WTC11 (cell line): ENCODE measurements around the gene NCF4. TPM values are rescaled to one million over a fixed set of nuclear protein-coding genes. Genes with fewer than 3 reads are reported as not detected.
A peak's percentile ranks its signal among the peaks of the same experiment; 100 is the strongest.

Source experiments
- ATAC-seq: fragments of 200-7000 bp; cut with Tn5 transposase; 2 replicates; pipeline ENCODE4 v1.10.0; 2021; ENCODE audit warnings: mild to moderate bottlenecking, moderate library complexity
- CTCF ChIA-PET: fragments of 300-600 bp; sonication (Branson Sonifier 250); formaldehyde crosslinking; loops from one replicate; lab custom pipeline; 2021; ENCODE audit warnings: antibody characterized with exemption; lab: Charles Lee
- POLR2A ChIA-PET: fragments of 350-600 bp; sonication (Branson Sonifier 250); formaldehyde crosslinking; loops from one replicate; lab custom pipeline; 2021; ENCODE audit warnings: antibody characterized with exemption; lab: Charles Lee
- DNase-seq: peaks from one replicate; pipeline ENCODE4 v3.0.0; 2021; ENCODE audit warnings: low spot score
- H3K27ac Mint-ChIP-seq: 2 replicates; pipeline ENCODE4 v1.8.0; 2021; ENCODE audit warnings: mixed read lengths
- H3K27me3 Mint-ChIP-seq: 2 replicates; pipeline ENCODE4 v1.8.0; 2021; ENCODE audit warnings: low read depth, mild to moderate bottlenecking, moderate library complexity, mixed read lengths
- H3K36me3 Mint-ChIP-seq: 2 replicates; pipeline ENCODE4 v1.8.0; 2021; ENCODE audit warnings: mixed read lengths
- H3K4me1 Mint-ChIP-seq: 2 replicates; pipeline ENCODE4 v1.8.0; 2022; ENCODE audit warnings: mixed read lengths
- H3K4me3 Mint-ChIP-seq: 2 replicates; pipeline ENCODE4 v1.8.0; 2021; ENCODE audit warnings: mild to moderate bottlenecking, moderate library complexity, mixed read lengths
- H3K9me3 Mint-ChIP-seq: 2 replicates; pipeline ENCODE4 v1.8.0; 2021; ENCODE audit warnings: mixed read lengths
- ATF1 ChIP-seq: sonication (generic); formaldehyde crosslinking; IDR thresholded peaks from 2 replicates; pipeline ENCODE4 v1.8.1; 2023; ENCODE audit warnings: mild to moderate bottlenecking, moderate library complexity, missing genetic modification reagents
- CREM ChIP-seq: sonication (generic); formaldehyde crosslinking; IDR thresholded peaks from 2 replicates; pipeline ENCODE4 v1.8.1; 2022; ENCODE audit warnings: mild to moderate bottlenecking, missing genetic modification reagents, moderate library complexity
- E2F5 ChIP-seq: sonication (generic); formaldehyde crosslinking; IDR thresholded peaks from 2 replicates; pipeline ENCODE4 v1.8.1; 2022; ENCODE audit warnings: mild to moderate bottlenecking, moderate library complexity, missing genetic modification reagents
- EMX1 ChIP-seq: fragments of 250-450 bp; sonication (Bioruptor Pico); IDR thresholded peaks from 2 replicates; pipeline ENCODE4 v1.8.0; 2021; ENCODE audit warnings: mild to moderate bottlenecking
- FOXP1 ChIP-seq: sonication (generic); formaldehyde crosslinking; IDR thresholded peaks from 2 replicates; pipeline ENCODE4 v1.8.0; 2022; ENCODE audit warnings: missing genetic modification reagents, mild to moderate bottlenecking, moderate library complexity, borderline replicate concordance
- GTF2I ChIP-seq: fragments of 250-450 bp; sonication (Bioruptor Pico); conservative IDR thresholded peaks from 2 replicates; pipeline ENCODE4 v1.4.0; 2021; ENCODE audit warnings: mild to moderate bottlenecking
- IRF2 ChIP-seq: sonication (generic); formaldehyde crosslinking; IDR thresholded peaks from 2 replicates; pipeline ENCODE4 v1.8.0; 2022; ENCODE audit warnings: low read depth, missing genetic modification reagents, borderline replicate concordance
- NR1H2 ChIP-seq: sonication (generic); formaldehyde crosslinking; IDR thresholded peaks from 2 replicates; pipeline ENCODE4 v1.9.0; 2021; ENCODE audit warnings: mild to moderate bottlenecking, moderate library complexity, missing genetic modification reagents
- NR3C1 ChIP-seq: sonication (generic); formaldehyde crosslinking; conservative IDR thresholded peaks from 2 replicates; pipeline ENCODE4 v1.8.1; 2023; ENCODE audit warnings: low read depth, mild to moderate bottlenecking, missing genetic modification reagents
- OVOL2 ChIP-seq: fragments of 250-450 bp; sonication (Bioruptor Pico); IDR thresholded peaks from 2 replicates; pipeline ENCODE4 v1.9.0; 2021; ENCODE audit warnings: mild to moderate bottlenecking, borderline replicate concordance
- SP1 ChIP-seq: sonication (generic); formaldehyde crosslinking; conservative IDR thresholded peaks from 2 replicates; pipeline ENCODE4 v1.8.1; 2022; ENCODE audit warnings: missing genetic modification reagents
- TEAD4 ChIP-seq: sonication (generic); formaldehyde crosslinking; IDR thresholded peaks from 2 replicates; pipeline ENCODE4 v1.8.0; 2022; ENCODE audit warnings: mild to moderate bottlenecking, missing genetic modification reagents
- ZNF121 ChIP-seq: sonication (generic); formaldehyde crosslinking; IDR thresholded peaks from 2 replicates; pipeline ENCODE4 v1.8.0; 2023; ENCODE audit warnings: missing genetic modification reagents
- ZNF138 ChIP-seq: sonication (generic); formaldehyde crosslinking; conservative IDR thresholded peaks from 2 replicates; pipeline ENCODE4 v1.8.1; 2022; ENCODE audit warnings: mild to moderate bottlenecking, moderate library complexity, missing genetic modification reagents
- ZNF423 ChIP-seq: fragments of 250-450 bp; sonication (Bioruptor Pico); IDR thresholded peaks from 2 replicates; pipeline ENCODE4 v2.1.2; 2022; ENCODE audit warnings: mild to moderate bottlenecking, moderate library complexity
- ZNF425 ChIP-seq: fragments of 250-450 bp; sonication (Bioruptor Pico); conservative IDR thresholded peaks from 2 replicates; pipeline ENCODE4 v1.9.0; 2021; ENCODE audit warnings: mild to moderate bottlenecking
- total RNA-seq: library from RNA; stranded (reverse); gene quantifications from 3 replicates; pipeline ENCODE4 v1.2.3, GENCODE V29; 2021
- TF ChIP-seq, protein P1 (sequence below): fragments of 250-450 bp; sonication (Bioruptor Pico); IDR thresholded peaks from 2 replicates; pipeline ENCODE4 v2.1.2; 2022; ENCODE audit warnings: mild to moderate bottlenecking, moderate library complexity
- TF ChIP-seq, protein P2 (sequence below): sonication (generic); formaldehyde crosslinking; IDR thresholded peaks from 2 replicates; pipeline ENCODE4 v1.8.1; 2022; ENCODE audit warnings: mild to moderate bottlenecking, missing genetic modification reagents, moderate library complexity, borderline replicate concordance

The NCF4 gene
- total RNA-seq, 1 experiment from 2014 or later, result not detected

DNA sequence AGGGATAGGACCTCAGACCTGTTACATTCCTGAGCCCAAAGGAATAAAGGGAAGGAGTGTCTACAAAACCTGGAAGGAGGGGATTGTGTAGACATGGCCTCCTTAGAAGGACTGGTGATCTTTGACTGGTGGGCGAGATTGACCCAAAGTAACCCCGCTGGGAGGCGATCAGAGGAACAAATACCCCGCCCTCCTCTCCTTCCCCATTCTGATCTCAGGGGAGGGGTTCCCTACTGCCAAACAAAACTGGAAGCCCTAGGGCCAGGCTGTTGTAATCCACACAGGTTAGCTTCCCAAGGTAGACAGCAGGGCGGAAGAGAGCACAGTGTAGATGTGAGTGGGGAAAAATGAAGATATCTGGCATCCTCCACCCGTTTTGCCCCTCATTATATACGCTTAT lies 24.7 kb downstream of the NCF4 start:
- no peak for DNase-seq
- H3K27me3 Mint-ChIP-seq, result peaks cover 3% of the 10 kb centered on the region; the same call in 1 of the 2 replicates
- H3K36me3 Mint-ChIP-seq, result peaks cover 12% of the 10 kb centered on the region
- peaks cover 25% of the 10 kb centered on the region for H3K9me3 Mint-ChIP-seq
- CTCF ChIA-PET, result interaction anchor here (1.3 to 1.8 kb wide), 2 partner anchors 29 to 92 kb away, joined by 7 to 9 read pairs; no protein-coding TSS in a partner anchor
- H3K4me1 Mint-ChIP-seq, result peaks cover 15% of the 10 kb centered on the region
- TF ChIP-seq, protein P1, sequence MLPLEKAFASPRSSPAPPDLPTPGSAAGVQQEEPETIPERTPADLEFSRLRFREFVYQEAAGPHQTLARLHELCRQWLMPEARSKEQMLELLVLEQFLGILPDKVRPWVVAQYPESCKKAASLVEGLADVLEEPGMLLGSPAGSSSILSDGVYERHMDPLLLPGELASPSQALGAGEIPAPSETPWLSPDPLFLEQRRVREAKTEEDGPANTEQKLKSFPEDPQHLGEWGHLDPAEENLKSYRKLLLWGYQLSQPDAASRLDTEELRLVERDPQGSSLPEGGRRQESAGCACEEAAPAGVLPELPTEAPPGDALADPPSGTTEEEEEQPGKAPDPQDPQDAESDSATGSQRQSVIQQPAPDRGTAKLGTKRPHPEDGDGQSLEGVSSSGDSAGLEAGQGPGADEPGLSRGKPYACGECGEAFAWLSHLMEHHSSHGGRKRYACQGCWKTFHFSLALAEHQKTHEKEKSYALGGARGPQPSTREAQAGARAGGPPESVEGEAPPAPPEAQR, result no peak
- TF ChIP-seq GTF2I (CRISPR knock-in tag), result no peak
- TF ChIP-seq, all 79 proteins: peak for 0
- peak; percentile 86 for ATAC-seq
- Mint-ChIP-seq H3K27ac (no peak overlapping the region), H3K4me3 (no peak overlapping the region)
- POLR2A ChIA-PET, result no interaction called here

DNA sequence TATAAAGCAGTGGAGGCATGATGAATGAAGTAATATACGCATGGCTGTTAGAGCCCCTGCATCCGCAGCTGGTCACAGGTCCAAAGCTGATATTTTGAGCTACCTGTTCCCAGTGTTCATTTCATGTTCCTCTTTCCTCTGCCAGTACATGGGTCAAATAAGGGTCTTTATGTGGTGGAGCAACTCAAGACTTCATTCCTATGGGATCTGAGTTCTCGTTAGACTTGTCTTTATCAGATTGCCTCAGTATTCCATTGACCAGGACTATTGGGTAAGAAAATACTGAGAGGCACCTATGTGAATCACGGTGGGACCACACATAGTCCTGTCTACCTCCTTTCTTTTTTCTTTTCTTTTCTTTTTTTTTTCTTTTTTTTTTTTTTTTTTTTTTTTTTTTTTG lies 25.2 kb downstream of the NCF4 start:
- DNase-seq (no peak), ATAC-seq (no peak)
- CTCF ChIA-PET, result interaction anchor here (0.6 to 1.8 kb wide), 2 partner anchors 29 to 33 kb away, joined by 6 to 9 read pairs; no protein-coding TSS in a partner anchor
- POLR2A ChIA-PET, result no interaction called here
- Mint-ChIP-seq H3K27ac (no peak overlapping the region), H3K4me3 (no peak overlapping the region), H3K27me3 (peaks cover 3% of the 10 kb centered on the region; the same call in 1 of the 2 replicates), H3K9me3 (peaks cover 21% of the 10 kb centered on the region), H3K4me1 (peaks cover 15% of the 10 kb centered on the region), H3K36me3 (peaks cover 10% of the 10 kb centered on the region)
- no peak for TF ChIP-seq IRF2 (CRISPR knock-in tag)
- TF ChIP-seq OVOL2 (CRISPR knock-in tag), result no peak
- no peak for TF ChIP-seq ZNF425 (CRISPR knock-in tag)
- no peak for TF ChIP-seq EMX1 (CRISPR knock-in tag)
- no peak for TF ChIP-seq ATF1
- no peak for TF ChIP-seq ZNF138 (CRISPR knock-in tag)
- no peak for TF ChIP-seq FOXP1 (CRISPR knock-in tag)
- no peak for TF ChIP-seq ZNF423 (CRISPR knock-in tag)

GRCh38 chr22:36887162-36887561 lies 26.4 kb downstream of the NCF4 start:
- H3K27me3 Mint-ChIP-seq, result peaks cover 4% of the 10 kb centered on the region; the same call in 1 of the 2 replicates
- ChIA-PET CTCF (interaction anchor here (1.8 kb wide), 1 partner anchor 30 kb away, joined by 9 read pairs; no protein-coding TSS in a partner anchor), POLR2A (no interaction called here)
- no peak overlapping the region for H3K27ac Mint-ChIP-seq
- no peak for DNase-seq
- TF ChIP-seq SP1 (CRISPR knock-in tag), result no peak
- no peak for ATAC-seq
- H3K4me3 Mint-ChIP-seq, result no peak overlapping the region
- H3K4me1 Mint-ChIP-seq, result peaks cover 15% of the 10 kb centered on the region
- 0 out of 2 replicates have a peak, but pooled peaks cover 2% of the 10 kb centered on the region for H3K36me3 Mint-ChIP-seq
- peaks cover 10% of the 10 kb centered on the region for H3K9me3 Mint-ChIP-seq

GRCh38 chr22:36891646-36892045 lies 30.8 kb downstream of the NCF4 start:
- CTCF ChIA-PET, result interaction anchor here (1.8 kb wide), 1 partner anchor 86 kb away, joined by 8 read pairs; no protein-coding TSS in a partner anchor
- POLR2A ChIA-PET, result no interaction called here
- Mint-ChIP-seq H3K4me3 (no peak overlapping the region), H3K4me1 (no peaks in the 10 kb centered on the region), H3K36me3 (peaks cover 17% of the 10 kb centered on the region), H3K27ac (no peak overlapping the region), H3K27me3 (peaks cover 24% of the 10 kb centered on the region), H3K9me3 (peaks cover 24% of the 10 kb centered on the region)
- ATAC-seq, result no peak
- DNase-seq, result no peak
- TF ChIP-seq ZNF121 (CRISPR knock-in tag) (no peak), TEAD4 (CRISPR knock-in tag) (no peak), ZNF425 (CRISPR knock-in tag) (no peak), CREM (no peak), NR3C1 (CRISPR knock-in tag) (no peak), NR1H2 (CRISPR knock-in tag) (no peak), E2F5 (CRISPR knock-in tag) (no peak)
- TF ChIP-seq, protein P1, result no peak
- TF ChIP-seq, protein P2, sequence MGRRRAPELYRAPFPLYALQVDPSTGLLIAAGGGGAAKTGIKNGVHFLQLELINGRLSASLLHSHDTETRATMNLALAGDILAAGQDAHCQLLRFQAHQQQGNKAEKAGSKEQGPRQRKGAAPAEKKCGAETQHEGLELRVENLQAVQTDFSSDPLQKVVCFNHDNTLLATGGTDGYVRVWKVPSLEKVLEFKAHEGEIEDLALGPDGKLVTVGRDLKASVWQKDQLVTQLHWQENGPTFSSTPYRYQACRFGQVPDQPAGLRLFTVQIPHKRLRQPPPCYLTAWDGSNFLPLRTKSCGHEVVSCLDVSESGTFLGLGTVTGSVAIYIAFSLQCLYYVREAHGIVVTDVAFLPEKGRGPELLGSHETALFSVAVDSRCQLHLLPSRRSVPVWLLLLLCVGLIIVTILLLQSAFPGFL, result no peak
